ENCODE results near the gene RPL29.

The RPL29 gene

GRCh38 chr3:52001443-52001974 lies 5.8 kb upstream of the RPL29 start (continued):
- no peak for TF ChIP-seq CREB5 (CRISPR knock-in tag; IDR thresholded peaks at IDR 0.05; ENCODE audit: low read depth)
- TF ChIP-seq ZNF565 (CRISPR knock-in tag; conservative IDR thresholded peaks at IDR 0.05; ENCODE audit: low read depth): no peak
- no peak for TF ChIP-seq ISL1 (CRISPR knock-in tag; IDR thresholded peaks at IDR 0.05)
- no peak for TF ChIP-seq CSDC2 (CRISPR knock-in tag; IDR thresholded peaks at IDR 0.05)
- TF ChIP-seq RARB (CRISPR knock-in tag; IDR thresholded peaks at IDR 0.05): no peak

GRCh38 chr3:51999846-52000245 lies 4.2 kb upstream of the RPL29 start:
- no peak for ATAC-seq
- TF ChIP-seq TSHZ2 (CRISPR knock-in tag; IDR thresholded peaks at IDR 0.05) (no peak), RARB (CRISPR knock-in tag; IDR thresholded peaks at IDR 0.05) (no peak), SNAI2 (CRISPR knock-in tag; IDR thresholded peaks at IDR 0.05) (no peak), ZNF70 (CRISPR knock-in tag; IDR thresholded peaks at IDR 0.05) (no peak), TCF4 (CRISPR knock-in tag; IDR thresholded peaks at IDR 0.05; ENCODE audit: borderline replicate concordance) (no peak), CSRNP3 (CRISPR knock-in tag; IDR thresholded peaks at IDR 0.05) (no peak), CREB5 (CRISPR knock-in tag; IDR thresholded peaks at IDR 0.05; ENCODE audit: low read depth) (no peak)

GRCh38 chr3:51998774-51999173 lies 3.1 kb upstream of the RPL29 start:
- no peak for TF ChIP-seq SNAI2 (CRISPR knock-in tag; IDR thresholded peaks at IDR 0.05)
- TF ChIP-seq TCF4 (CRISPR knock-in tag; IDR thresholded peaks at IDR 0.05; ENCODE audit: borderline replicate concordance): no peak
- TF ChIP-seq ZNF565 (CRISPR knock-in tag; conservative IDR thresholded peaks at IDR 0.05; ENCODE audit: low read depth): no peak
- no peak for TF ChIP-seq ZFP3 (CRISPR knock-in tag; IDR thresholded peaks at IDR 0.05)
- no peak for TF ChIP-seq OSR1 (CRISPR knock-in tag; IDR thresholded peaks at IDR 0.05)
- TF ChIP-seq BACH2 (CRISPR knock-in tag; IDR thresholded peaks at IDR 0.05; ENCODE audit: borderline replicate concordance): no peak
- TF ChIP-seq CSRNP3 (CRISPR knock-in tag; IDR thresholded peaks at IDR 0.05): no peak
- no peak for TF ChIP-seq POU6F1 (CRISPR knock-in tag; IDR thresholded peaks at IDR 0.05; ENCODE audit: borderline replicate concordance, low read depth)
- no peak for TF ChIP-seq ISL1 (CRISPR knock-in tag; IDR thresholded peaks at IDR 0.05)
- ATAC-seq: no peak

GRCh38 chr3:51997935-51998596 lies 2.4 kb upstream of the RPL29 start:
- ATAC-seq: no peak
- TF ChIP-seq ZNF70 (CRISPR knock-in tag; IDR thresholded peaks at IDR 0.05) (no peak), CSDC2 (CRISPR knock-in tag; IDR thresholded peaks at IDR 0.05) (no peak), ZNF8 (CRISPR knock-in tag; IDR thresholded peaks at IDR 0.05) (no peak), CREB5 (CRISPR knock-in tag; IDR thresholded peaks at IDR 0.05; ENCODE audit: low read depth) (no peak), POU6F1 (CRISPR knock-in tag; IDR thresholded peaks at IDR 0.05; ENCODE audit: borderline replicate concordance, low read depth) (no peak)
